ENCODE data around the gene GSG1L2.

The GSG1L2 gene

GRCh38 chr17:9760266-9760665, 61.6 kb downstream of the GSG1L2 start:
- Histone ChIP-seq H3K9me3 (replicated peaks; ENCODE audit: low read length) (no peaks in the 10 kb centered on the region), H3K27me3 (ENCODE audit: control insufficient read depth, insufficient read depth, low read length) (peaks cover 3% of the 10 kb centered on the region), H3K4me3 (ENCODE audit: low read length) (no peak overlapping the region), H3K9ac (ENCODE audit: low read depth, low read length) (no peak overlapping the region), H3K4me2 (ENCODE audit: low read length) (no peak overlapping the region), H3K4me1 (ENCODE audit: control insufficient read depth, insufficient read depth, low read length) (no peaks in the 10 kb centered on the region), H3K36me3 (ENCODE audit: insufficient read depth, low read length) (no peaks in the 10 kb centered on the region)

GRCh38 chr17:9755083-9755482, 66.8 kb downstream of the GSG1L2 start:
- Histone ChIP-seq H3K9ac (ENCODE audit: low read depth, low read length) (no peak overlapping the region), H3K4me2 (ENCODE audit: low read length) (no peak overlapping the region), H3K27me3 (ENCODE audit: control insufficient read depth, insufficient read depth, low read length) (no peaks in the 10 kb centered on the region), H3K9me3 (replicated peaks; ENCODE audit: low read length) (no peaks in the 10 kb centered on the region), H3K36me3 (ENCODE audit: insufficient read depth, low read length) (no peaks in the 10 kb centered on the region), H3K4me1 (ENCODE audit: control insufficient read depth, insufficient read depth, low read length) (no peaks in the 10 kb centered on the region), H3K4me3 (ENCODE audit: low read length) (no peak overlapping the region)

Data from skeletal muscle satellite cell (primary cell).